ENCODE data around the gene ARHGAP19. TPM values are rescaled to one million over a fixed set of nuclear protein-coding genes. Genes with fewer than 3 reads are reported as not detected.
"Not testable (repeated sequence)": the region's sequence is repeated elsewhere in the genome, so short reads cannot be mapped to it uniquely, and the experiment has no call there.

ARHGAP19 gene
- total and polyA plus RNA-seq, 2 donors (not counting 1 experiment from before 2014, with no cell fraction given), result 5.6 to 7.4 TPM

DNA sequence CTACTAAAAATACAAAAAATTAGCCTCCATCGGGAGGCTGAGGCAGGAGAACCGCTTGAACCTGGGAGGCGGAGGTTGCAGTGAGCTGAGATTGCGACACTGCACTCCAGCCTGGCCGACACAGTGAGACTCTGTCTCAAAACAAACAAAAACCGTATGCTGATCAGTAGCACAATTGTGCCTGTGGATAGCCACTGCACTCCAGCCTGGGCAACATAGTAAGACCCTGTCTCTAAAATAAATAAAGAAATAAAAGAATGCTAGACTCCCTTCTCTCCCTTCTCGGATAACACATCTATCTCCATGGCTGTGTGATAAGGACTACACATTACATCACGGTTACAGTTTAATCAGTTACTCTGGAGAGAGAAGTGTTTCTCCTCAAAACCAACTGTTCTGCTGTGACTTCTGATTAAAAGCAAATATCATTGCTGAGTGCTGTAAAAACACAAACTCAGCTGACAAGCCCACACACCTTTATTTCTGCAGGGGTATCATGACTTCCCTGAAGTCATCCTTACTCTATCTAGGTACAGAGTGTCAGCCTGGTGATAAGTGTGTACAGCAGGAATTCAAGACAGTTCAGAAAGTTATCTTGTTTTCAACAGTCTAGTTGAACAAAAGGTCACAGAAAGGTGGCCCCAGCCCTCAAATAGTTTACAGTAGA lies 5.3 kb upstream of the ARHGAP19 start:
- Histone ChIP-seq H3K27me3 (ENCODE audit: control insufficient read depth, insufficient read depth, low read length) (no peaks in the 10 kb centered on the region), H3K36me3 (ENCODE audit: control insufficient read depth, insufficient read depth, low read length) (no peaks in the 10 kb centered on the region), H3K4me2 (ENCODE audit: extremely low read depth, insufficient read depth, low read length) (no peak overlapping the region), H3K9me3 (ENCODE audit: control insufficient read depth, insufficient read depth, low read depth, low read length) (no peaks in the 10 kb centered on the region), H3K27ac (ENCODE audit: insufficient read depth, low read length) (no peak overlapping the region), H3K79me2 (ENCODE audit: control insufficient read depth, insufficient read depth, low read length) (no peaks in the 10 kb centered on the region), H2AFZ (ENCODE audit: low read length) (no peak overlapping the region), H3K4me3 (replicated peaks in 1 of 4; ENCODE audit: control extremely low read depth in 1 of 4, insufficient read depth in 1 of 4, low read depth in 3 of 4, low read length in 4 of 4) (no peak overlapping the region), H3K4me1 (ENCODE audit: control insufficient read depth, extremely low read depth, insufficient read depth, low read length) (no peaks in the 10 kb centered on the region), H3K9ac (ENCODE audit: insufficient read depth, low read length) (no peak overlapping the region), H4K20me1 (ENCODE audit: control insufficient read depth, extremely low read depth, insufficient read depth, low read length) (no peaks in the 10 kb centered on the region)
- TF ChIP-seq EZH2 (IDR thresholded peaks at IDR 0.05; ENCODE audit: low read length, missing control alignments), result no peak
- no peak for TF ChIP-seq CTCF (conservative IDR thresholded peaks at IDR 0.05 in 1 of 2, IDR thresholded peaks at IDR 0.05 in 1 of 2; ENCODE audit: low read depth in 1 of 2, low read length in 2 of 2)
- peak; percentile 4 to 27 for DNase-seq (ENCODE audit: low read depth in 2 of 2)

- peaks cover 17% of the 10 kb centered on the region for H3K79me2 ChIP-seq (ENCODE audit: control insufficient read depth, insufficient read depth, low read length)
- TF ChIP-seq CTCF (conservative IDR thresholded peaks at IDR 0.05 in 1 of 2, IDR thresholded peaks at IDR 0.05 in 1 of 2; ENCODE audit: low read depth in 1 of 2, low read length in 2 of 2) (no peak), EZH2 (IDR thresholded peaks at IDR 0.05; ENCODE audit: low read length, missing control alignments) (no peak)
- H3K4me3 ChIP-seq (replicated peaks in 1 of 4; ENCODE audit: control extremely low read depth in 1 of 4, insufficient read depth in 1 of 4, low read depth in 3 of 4, low read length in 4 of 4), result peak overlapping the region in 1 of 4 experiments; percentile 10
- no peak overlapping the region for H2AFZ ChIP-seq (ENCODE audit: low read length)
- H3K4me1 ChIP-seq (ENCODE audit: control insufficient read depth, extremely low read depth, insufficient read depth, low read length), result no peaks in the 10 kb centered on the region
- H3K4me2 ChIP-seq (ENCODE audit: extremely low read depth, insufficient read depth, low read length), result peak overlapping the region; percentile 7
- H3K27ac ChIP-seq (ENCODE audit: insufficient read depth, low read length), result no peak overlapping the region
- no peak for DNase-seq (ENCODE audit: low read depth in 2 of 2)
- H3K9ac ChIP-seq (ENCODE audit: insufficient read depth, low read length), result no peak overlapping the region
- no peaks in the 10 kb centered on the region for H3K36me3 ChIP-seq (ENCODE audit: control insufficient read depth, insufficient read depth, low read length)
- H3K9me3 ChIP-seq (ENCODE audit: control insufficient read depth, insufficient read depth, low read depth, low read length), result no peaks in the 10 kb centered on the region
- no peaks in the 10 kb centered on the region for H3K27me3 ChIP-seq (ENCODE audit: control insufficient read depth, insufficient read depth, low read length)
- H4K20me1 ChIP-seq (ENCODE audit: control insufficient read depth, extremely low read depth, insufficient read depth, low read length), result no peaks in the 10 kb centered on the region
These were observed 393 bp upstream of the ARHGAP19 start for GRCh38 chr10:97292862-97293198.

DNA sequence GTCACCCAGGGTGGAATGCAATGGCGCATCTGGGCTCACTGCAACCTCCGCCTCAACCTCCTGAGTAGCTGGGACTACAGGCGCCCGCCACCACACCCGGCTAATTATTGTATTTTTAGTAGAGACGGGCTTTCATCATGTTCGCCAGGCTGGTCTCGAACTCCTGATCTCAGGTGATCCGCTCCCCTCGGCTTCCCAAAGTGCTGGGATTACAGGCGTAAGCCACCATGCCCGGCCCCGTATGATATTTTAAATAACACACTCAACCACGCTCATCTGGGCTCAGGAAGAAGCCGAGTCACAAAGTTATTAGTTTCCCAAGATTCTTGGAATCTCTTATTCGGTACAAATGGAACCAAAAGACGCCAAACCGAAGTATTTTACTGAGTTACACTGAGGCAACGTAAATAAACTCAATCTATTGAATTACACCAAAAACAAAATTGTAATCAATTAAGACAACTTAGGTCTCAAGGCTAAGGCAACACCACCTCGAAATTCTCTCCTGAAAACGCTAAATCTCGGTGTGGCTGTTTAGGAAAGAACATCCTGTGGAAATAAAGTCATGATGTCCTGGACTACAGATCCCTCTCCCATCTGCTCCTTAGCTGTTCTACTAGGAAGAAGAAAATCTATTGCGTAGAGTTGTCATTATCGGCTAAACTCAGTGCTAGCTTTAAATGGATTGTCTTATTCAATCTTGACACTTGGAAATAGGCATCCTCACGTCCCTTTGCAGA lies 910 bp downstream of the ARHGAP19 start:
- Histone ChIP-seq H3K36me3 (ENCODE audit: control insufficient read depth, insufficient read depth, low read length) (no peaks in the 10 kb centered on the region), H3K9ac (ENCODE audit: insufficient read depth, low read length) (peak overlapping the region; percentile 82), H3K4me2 (ENCODE audit: extremely low read depth, insufficient read depth, low read length) (peak overlapping the region; percentile 73), H4K20me1 (ENCODE audit: control insufficient read depth, extremely low read depth, insufficient read depth, low read length) (no peaks in the 10 kb centered on the region), H3K4me1 (ENCODE audit: control insufficient read depth, extremely low read depth, insufficient read depth, low read length) (no peaks in the 10 kb centered on the region), H3K27ac (ENCODE audit: insufficient read depth, low read length) (peak overlapping the region; percentile 91), H3K79me2 (ENCODE audit: control insufficient read depth, insufficient read depth, low read length) (peaks cover 17% of the 10 kb centered on the region), H3K4me3 (replicated peaks in 1 of 4; ENCODE audit: control extremely low read depth in 1 of 4, insufficient read depth in 1 of 4, low read depth in 3 of 4, low read length in 4 of 4) (peak overlapping the region; percentile 59 to 71 (median 71)), H3K9me3 (ENCODE audit: control insufficient read depth, insufficient read depth, low read depth, low read length) (no peaks in the 10 kb centered on the region), H3K27me3 (ENCODE audit: control insufficient read depth, insufficient read depth, low read length) (no peaks in the 10 kb centered on the region), H2AFZ (ENCODE audit: low read length) (peak overlapping the region; percentile 72)
- no peak for DNase-seq (ENCODE audit: low read depth in 2 of 2)
- TF ChIP-seq EZH2 (IDR thresholded peaks at IDR 0.05; ENCODE audit: low read length, missing control alignments) (no peak), CTCF (conservative IDR thresholded peaks at IDR 0.05 in 1 of 2, IDR thresholded peaks at IDR 0.05 in 1 of 2; ENCODE audit: low read depth in 1 of 2, low read length in 2 of 2) (no peak)

GRCh38 chr10:97290576-97291356 lies 1.7 kb downstream of the ARHGAP19 start:
- Histone ChIP-seq H3K4me2 (ENCODE audit: extremely low read depth, insufficient read depth, low read length) (peak overlapping the region; percentile 73), H3K79me2 (ENCODE audit: control insufficient read depth, insufficient read depth, low read length) (peaks cover 17% of the 10 kb centered on the region), H3K4me3 (replicated peaks in 1 of 4; ENCODE audit: control extremely low read depth in 1 of 4, insufficient read depth in 1 of 4, low read depth in 3 of 4, low read length in 4 of 4) (peak overlapping the region in 3 of 4 experiments; percentile 59 to 71 (median 71))
- H3K4me1 ChIP-seq (ENCODE audit: control insufficient read depth, extremely low read depth, insufficient read depth, low read length); H2AFZ ChIP-seq (ENCODE audit: low read length); H3K9ac ChIP-seq (ENCODE audit: insufficient read depth, low read length); H4K20me1 ChIP-seq (ENCODE audit: control insufficient read depth, extremely low read depth, insufficient read depth, low read length); H3K27ac ChIP-seq (ENCODE audit: insufficient read depth, low read length); H3K27me3 ChIP-seq (ENCODE audit: control insufficient read depth, insufficient read depth, low read length); H3K36me3 ChIP-seq (ENCODE audit: control insufficient read depth, insufficient read depth, low read length); H3K9me3 ChIP-seq (ENCODE audit: control insufficient read depth, insufficient read depth, low read depth, low read length); DNase-seq (ENCODE audit: low read depth in 2 of 2): not testable (repeated sequence)
